Motor neuron (in vitro differentiated cells): ENCODE measurements around the gene SHCBP1L. TPM values are rescaled to one million over a fixed set of nuclear protein-coding genes. Genes with fewer than 3 reads are reported as not detected.
"Not testable (repeated sequence)": the region's sequence is repeated elsewhere in the genome, so short reads cannot be mapped to it uniquely, and the experiment has no call there.

Experiments
- ATAC-seq, 8 experiments: fragments of 200-7000 bp; cut with Tn5 transposase; replicated peaks in 6 of 8; 2 replicates each; pipeline ENCODE4 v1.8.0; 2021; ENCODE audit warnings: mild to moderate bottlenecking in 8 of 8, moderate library complexity in 8 of 8
- H3K27ac ChIP-seq, 2 donors: fragments of 250-450 bp; sonication (Bioruptor Pico); 2 replicates each; pipeline ENCODE4 v1.9.0; 2021; ENCODE audit warnings: antibody characterized with exemption in 2 of 2, mild to moderate bottlenecking in 2 of 2, moderate library complexity in 1 of 2
- H3K4me1 ChIP-seq, 2 donors: fragments of 250-450 bp; sonication (Bioruptor Pico); replicated peaks in 1 of 2; 2 replicates each; pipeline ENCODE4 v1.6.1; 2021; ENCODE audit warnings: antibody characterized with exemption in 2 of 2, mild to moderate bottlenecking in 2 of 2, moderate library complexity in 1 of 2
- H3K4me3 ChIP-seq, 5 donors: fragments of 250-450 bp; sonication (Bioruptor Pico); 2 replicates each; pipeline ENCODE4 v1.9.0; 2021; ENCODE audit warnings: antibody characterized with exemption in 5 of 5, mild to moderate bottlenecking in 5 of 5, moderate library complexity in 4 of 5
- WGBS, 10 experiments: fragments of 450-650 bp; shearing (Covaris generic); methylation state at CpG; one replicate each; pipeline ENCODE4 v1.0.0; 2022; 5-methylcytosine and 5-hydroxymethylcytosine counted together
- in situ Hi-C, 9 experiments: fragments of 400-800 bp; cut with MboI; loops; one replicate each; pipeline ENCODE4 v1.15.0; 2021; ENCODE audit warnings: low sequenced_read_pairs in 9 of 9, low pct_unique_long_range_greater_than_20kb in 2 of 9; ENCODE audit not compliant: unreplicated experiment in 9 of 9
- total RNA-seq, 8 experiments: library from RNA; unstranded; fragments of 300-600 nt; gene quantifications; 2 replicates each; pipeline versions ENCODE4 v1.2.3 to v1.2.4, GENCODE V29; 2022

Gene SHCBP1L
- total RNA-seq, 8 experiments from 2014 or later = 0.47 TPM; not detected in 7

GRCh38 chr1:182910143-182910542, 42.8 kb downstream of the SHCBP1L start:
- no peak overlapping the region for H3K4me3 ChIP-seq
- no peak overlapping the region for H3K27ac ChIP-seq
- ATAC-seq = no peak
- WGBS, 10 experiments = 75 to 100% (median 100%) methylated on average over 1 of the region's 1 CpG; no CpG with 5 or more reads in 7 of the 10 experiments
- in situ Hi-C loops = no loop called here
- no peaks in the 10 kb centered on the region for H3K4me1 ChIP-seq

GRCh38 chr1:182909578-182909977, 43.4 kb downstream of the SHCBP1L start:
- Histone ChIP-seq H3K4me3 (no peak overlapping the region), H3K4me1 (no peaks in the 10 kb centered on the region), H3K27ac (no peak overlapping the region)
- WGBS, 10 experiments = 48 to 80% (median 76%) methylated on average over 1 to 4 of the region's 4 CpGs; no CpG with 5 or more reads in 1 of the 10 experiments
- ATAC-seq = no peak
- in situ Hi-C loops = no loop called here

- Histone ChIP-seq H3K27ac (no peak overlapping the region), H3K4me1 (no peaks in the 10 kb centered on the region), H3K4me3 (no peak overlapping the region)
- in situ Hi-C loops = no loop called here
- WGBS, 10 experiments = 64 to 100% (median 87%) methylated on average over 1 to 2 of the region's 2 CpGs
- no peak for ATAC-seq
Measured at GRCh38 chr1:182905321-182905720, 47.6 kb downstream of the SHCBP1L start.

- ATAC-seq, H3K4me1 ChIP-seq, H3K27ac ChIP-seq, in situ Hi-C loops, H3K4me3 ChIP-seq: not testable (repeated sequence)
- WGBS, 10 experiments = 62 to 92% (median 78%) methylated on average over 2 to 5 of the region's 5 CpGs; no CpG with 5 or more reads in 1 of the 10 experiments
Measured at GRCh38 chr1:182901946-182902345, 51.0 kb downstream of the SHCBP1L start.

GRCh38 chr1:182897696-182898095, 55.3 kb downstream of the SHCBP1L start:
- WGBS, 10 experiments = 81 to 100% (median 85%) methylated on average over 2 of the region's 2 CpGs; no CpG with 5 or more reads in 4 of the 10 experiments
- no peak for ATAC-seq
- Histone ChIP-seq H3K27ac (no peak overlapping the region), H3K4me1 (no peaks in the 10 kb centered on the region), H3K4me3 (no peak overlapping the region)
- in situ Hi-C loops = no loop called here

GRCh38 chr1:182890927-182891610, 61.9 kb downstream of the SHCBP1L start:
- Histone ChIP-seq H3K4me3 (no peak overlapping the region), H3K27ac (no peak overlapping the region), H3K4me1 (no peaks in the 10 kb centered on the region)
- ATAC-seq = peak in 2 of 8 experiments; percentile 9 to 20
- 80 to 100% (median 96%) methylated on average over 1 to 9 of the region's 9 CpGs; no CpG with 5 or more reads in 1 of the 10 experiments for WGBS, 10 experiments
- in situ Hi-C loops = no loop called here

- Histone ChIP-seq H3K4me1 (no peaks in the 10 kb centered on the region), H3K27ac (no peak overlapping the region), H3K4me3 (no peak overlapping the region)
- 10 to 88% (median 79%) methylated on average over 2 to 6 of the region's 6 CpGs; no CpG with 5 or more reads in 1 of the 10 experiments for WGBS, 10 experiments
- ATAC-seq = no peak
- in situ Hi-C loops = no loop called here
Measured at GRCh38 chr1:182889997-182890396, 63.0 kb downstream of the SHCBP1L start.

- Histone ChIP-seq H3K4me3 (no peak overlapping the region), H3K4me1 (no peaks in the 10 kb centered on the region), H3K27ac (no peak overlapping the region)
- 68 to 92% (median 78%) methylated on average over 3 to 7 of the region's 7 CpGs; no CpG with 5 or more reads in 1 of the 10 experiments for WGBS, 10 experiments
- in situ Hi-C loops = no loop called here
- peak in 2 of 8 experiments; percentile 13 to 22 for ATAC-seq
Measured at GRCh38 chr1:182888736-182889531, 64.0 kb downstream of the SHCBP1L start.

GRCh38 chr1:182886985-182887384, 66.0 kb downstream of the SHCBP1L start:
- no peak for ATAC-seq
- WGBS, 10 experiments = 89 to 100% (median 97%) methylated on average over 2 to 11 of the region's 11 CpGs; no CpG with 5 or more reads in 1 of the 10 experiments
- H3K27ac ChIP-seq = no peak overlapping the region
- in situ Hi-C loops = no loop called here
- H3K4me1 ChIP-seq = no peaks in the 10 kb centered on the region
- no peak overlapping the region for H3K4me3 ChIP-seq

- in situ Hi-C loops = no loop called here
- no peak for ATAC-seq
- 80 to 100% (median 98%) methylated on average over 1 to 3 of the region's 3 CpGs for WGBS, 10 experiments
- Histone ChIP-seq H3K27ac (no peak overlapping the region), H3K4me1 (no peaks in the 10 kb centered on the region), H3K4me3 (no peak overlapping the region)
Measured at GRCh38 chr1:182885591-182885990, 67.4 kb downstream of the SHCBP1L start.

- Histone ChIP-seq H3K4me3 (no peak overlapping the region), H3K4me1 (no peaks in the 10 kb centered on the region), H3K27ac (no peak overlapping the region)
- in situ Hi-C loops = no loop called here
- ATAC-seq = peak in 1 of 8 experiments; percentile 65
Measured at GRCh38 chr1:182884872-182885271, 68.1 kb downstream of the SHCBP1L start.

- Histone ChIP-seq H3K4me3 (no peak overlapping the region), H3K4me1 (no peaks in the 10 kb centered on the region), H3K27ac (no peak overlapping the region)
- WGBS, 10 experiments = 90 to 100% (median 97%) methylated on average over 1 to 7 of the region's 7 CpGs; no CpG with 5 or more reads in 3 of the 10 experiments
- no peak for ATAC-seq
- in situ Hi-C loops = no loop called here
Measured at GRCh38 chr1:182877842-182878241, 75.1 kb downstream of the SHCBP1L start.

- in situ Hi-C loops = no loop called here
- Histone ChIP-seq H3K4me3 (no peak overlapping the region), H3K27ac (no peak overlapping the region), H3K4me1 (no peaks in the 10 kb centered on the region)
- ATAC-seq = no peak
Measured at GRCh38 chr1:182877331-182877730, 75.6 kb downstream of the SHCBP1L start.
